Coronary artery (tissue), 2 donors: ENCODE results near the gene DKK2.

Experiments
- DNase-seq: peaks from one replicate; pipeline ENCODE4 v3.0.0-alpha.2; 2017; ENCODE audit warnings: low spot score
- H3K27ac ChIP-seq, 2 donors: fragments of 200-600 bp; sonication (generic); one replicate each; pipeline ENCODE4 v1.5.1; 2016 to 2019
- H3K4me3 ChIP-seq: fragments of 200-600 bp; sonication (generic); 2 replicates; pipeline ENCODE4 v1.5.1; 2016; ENCODE audit warnings: mild to moderate bottlenecking, moderate library complexity
- CTCF ChIP-seq: fragments of 200-600 bp; sonication (generic); IDR thresholded peaks from one replicate; pipeline ENCODE4 v1.5.1; 2019; ENCODE audit warnings: antibody characterized with exemption

DKK2 gene

GRCh38 chr4:106996490-106996889 lies 39.6 kb downstream of the DKK2 start:
- no peak overlapping the region for H3K27ac ChIP-seq
- no peak overlapping the region for H3K4me3 ChIP-seq
- no peak for DNase-seq
- TF ChIP-seq CTCF = no peak

GRCh38 chr4:106993827-106994226 lies 42.3 kb downstream of the DKK2 start:
- no peak overlapping the region for H3K27ac ChIP-seq
- TF ChIP-seq CTCF = no peak
- H3K4me3 ChIP-seq = no peak overlapping the region
- DNase-seq = no peak

- no peak for TF ChIP-seq CTCF
Observed at GRCh38 chr4:106987311-106987710, 48.8 kb downstream of the DKK2 start.

GRCh38 chr4:106986486-106986885 lies 49.6 kb downstream of the DKK2 start:
- no peak overlapping the region for H3K4me3 ChIP-seq
- TF ChIP-seq CTCF = no peak
- no peak for DNase-seq
- H3K27ac ChIP-seq = no peak overlapping the region

More at GRCh38 chr4:106987311-106987710, 48.8 kb downstream of the DKK2 start:
- no peak for DNase-seq
- no peak overlapping the region for H3K27ac ChIP-seq
- no peak overlapping the region for H3K4me3 ChIP-seq

- TF ChIP-seq CTCF = no peak
- no peak overlapping the region for H3K4me3 ChIP-seq
- no peak for DNase-seq
- no peak overlapping the region for H3K27ac ChIP-seq
Observed at GRCh38 chr4:106985830-106986229, 50.3 kb downstream of the DKK2 start.

- DNase-seq = no peak
- Histone ChIP-seq H3K4me3 (no peak overlapping the region), H3K27ac (no peak overlapping the region)
- no peak for TF ChIP-seq CTCF
Observed at GRCh38 chr4:106982711-106983211, 53.4 kb downstream of the DKK2 start.

- no peak overlapping the region for H3K4me3 ChIP-seq
- no peak overlapping the region for H3K27ac ChIP-seq
- no peak for TF ChIP-seq CTCF
- no peak for DNase-seq
Observed at GRCh38 chr4:106981431-106981830, 54.7 kb downstream of the DKK2 start.
